ENCODE results near the gene MCRIP2. TPM values are rescaled to one million over a fixed set of nuclear protein-coding genes. Genes with fewer than 3 reads are reported as not detected.
A peak's percentile ranks its signal among the peaks of the same experiment; 100 is the strongest.

The MCRIP2 gene
- total and polyA plus RNA-seq, 5 donors: 71.2 to 141 (median 87.6) TPM

DNA sequence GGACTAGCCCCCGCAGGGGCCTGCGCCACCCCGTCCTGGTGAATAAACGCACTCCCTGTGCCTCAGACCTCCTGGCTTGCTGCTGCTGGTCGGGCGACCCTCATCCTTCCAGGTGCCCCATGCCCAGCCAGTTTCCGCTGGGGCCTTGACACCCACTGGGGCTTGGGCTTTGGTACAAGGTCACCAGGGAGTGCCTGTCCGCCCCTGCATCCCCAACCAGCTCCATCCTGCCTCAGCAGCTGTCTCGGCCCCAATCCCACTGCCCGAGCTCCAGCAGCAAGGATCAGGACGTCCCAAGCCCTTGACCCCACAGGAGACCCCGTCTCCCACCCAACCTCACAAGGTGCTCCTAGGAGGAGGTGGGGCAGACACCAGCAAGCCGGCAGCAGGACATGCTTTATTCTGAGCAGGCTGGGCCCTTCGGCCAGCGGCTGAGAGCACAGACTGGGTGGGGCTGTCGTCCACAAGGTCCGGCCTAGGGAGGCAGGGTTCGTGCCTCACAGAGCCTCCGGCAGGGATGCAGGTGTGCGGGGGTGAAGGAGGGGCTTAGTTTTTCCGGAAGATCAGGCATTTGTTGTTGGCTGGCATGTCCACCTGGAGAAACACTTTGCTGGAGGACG, 7.5 kb upstream of the MCRIP2 start:
- intact Hi-C loops (cut with DNase I): no loop called here
- WGBS: 90% methylated on average over 22 of the region's 22 CpGs
- peaks cover 5% of the 10 kb centered on the region for H3K4me1 ChIP-seq (ENCODE audit: control insufficient read depth, insufficient read depth, low read length)

DNA sequence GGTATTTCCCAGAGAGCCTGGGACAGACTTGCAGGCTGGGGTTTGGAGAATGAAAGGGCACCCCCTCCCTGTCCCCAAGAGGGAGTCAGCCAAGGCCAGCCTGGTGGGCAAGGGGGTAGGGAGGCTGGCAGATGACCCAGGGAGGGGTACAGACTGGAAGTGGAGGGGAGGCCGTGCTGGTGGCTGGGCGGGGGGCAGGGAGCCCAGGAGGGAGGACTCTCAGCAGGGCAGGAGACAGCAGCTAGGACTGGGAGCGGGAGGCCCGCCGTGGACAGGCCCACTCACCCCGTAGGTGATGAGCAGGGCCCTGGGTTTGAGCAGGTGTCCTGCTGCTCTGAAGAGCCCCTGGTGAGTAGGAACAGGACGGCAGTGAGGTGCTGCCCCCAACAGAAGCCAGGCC, 6.6 kb upstream of the MCRIP2 start:
- Histone ChIP-seq H3K27ac (ENCODE audit: low read length) (no peak overlapping the region), H3K9me3 (ENCODE audit: control insufficient read depth, low read length) (no peaks in the 10 kb centered on the region), H3K4me3 (ENCODE audit: low read length) (no peak overlapping the region), H3K27me3 (ENCODE audit: control insufficient read depth, insufficient read depth) (no peaks in the 10 kb centered on the region), H3K4me1 (ENCODE audit: control insufficient read depth, insufficient read depth, low read length) (peaks cover 5% of the 10 kb centered on the region)
- DNase-seq (peak in 1 of 3 donors; percentile 58), ATAC-seq (no peak)
- intact Hi-C loops (cut with DNase I): no loop called here
- 86% methylated on average over 7 of the region's 7 CpGs for WGBS

More for the DNA sequence above, 7.5 kb upstream of the MCRIP2 start:
- no peak overlapping the region for H3K27ac ChIP-seq (ENCODE audit: low read length)
- DNase-seq (peak in 1 of 3 donors; percentile 66), ATAC-seq (no peak)
- no peaks in the 10 kb centered on the region for H3K9me3 ChIP-seq (ENCODE audit: control insufficient read depth, low read length)
- no peak overlapping the region for H3K4me3 ChIP-seq (ENCODE audit: low read length)
- no peaks in the 10 kb centered on the region for H3K27me3 ChIP-seq (ENCODE audit: control insufficient read depth, insufficient read depth)

- Histone ChIP-seq H3K27me3 (ENCODE audit: control insufficient read depth, insufficient read depth) (no peaks in the 10 kb centered on the region), H3K4me1 (ENCODE audit: control insufficient read depth, insufficient read depth, low read length) (peaks cover 5% of the 10 kb centered on the region), H3K27ac (ENCODE audit: low read length) (no peak overlapping the region), H3K9me3 (ENCODE audit: control insufficient read depth, low read length) (no peaks in the 10 kb centered on the region), H3K4me3 (ENCODE audit: low read length) (peak overlapping the region; percentile 44)
- intact Hi-C loops (cut with DNase I): no loop called here
- no peak for ATAC-seq
- WGBS: 3% methylated on average over 55 of the region's 55 CpGs
- DNase-seq: peak in 1 of 3 donors; percentile 78
These were observed 5.9 kb upstream of the MCRIP2 start for GRCh38 chr16:635573-636205.

- Histone ChIP-seq H3K4me3 (ENCODE audit: low read length) (peak within 1 kb of the TSS; percentile 44), H3K27me3 (ENCODE audit: control insufficient read depth, insufficient read depth) (no peaks in the 10 kb centered on the region), H3K27ac (ENCODE audit: low read length) (peak within 1 kb of the TSS; percentile 95), H3K9me3 (ENCODE audit: control insufficient read depth, low read length) (no peaks in the 10 kb centered on the region), H3K4me1 (ENCODE audit: control insufficient read depth, insufficient read depth, low read length) (peaks cover 5% of the 10 kb centered on the region)
- ATAC-seq: peak; percentile 90 to 91
- WGBS: under 1% methylated on average over 91 of the region's 91 CpGs
- peak; percentile 98 to 99 (median 98) for DNase-seq
- intact Hi-C loops (cut with DNase I): no loop called here
These were observed 5.2 kb upstream of the MCRIP2 start, which contains the start of gene METTL26 for GRCh38 chr16:636206-637080. Gene METTL26 (minus strand): TSS chr16:636305. CDS start chr16:636290, 15 bp downstream.

DNA sequence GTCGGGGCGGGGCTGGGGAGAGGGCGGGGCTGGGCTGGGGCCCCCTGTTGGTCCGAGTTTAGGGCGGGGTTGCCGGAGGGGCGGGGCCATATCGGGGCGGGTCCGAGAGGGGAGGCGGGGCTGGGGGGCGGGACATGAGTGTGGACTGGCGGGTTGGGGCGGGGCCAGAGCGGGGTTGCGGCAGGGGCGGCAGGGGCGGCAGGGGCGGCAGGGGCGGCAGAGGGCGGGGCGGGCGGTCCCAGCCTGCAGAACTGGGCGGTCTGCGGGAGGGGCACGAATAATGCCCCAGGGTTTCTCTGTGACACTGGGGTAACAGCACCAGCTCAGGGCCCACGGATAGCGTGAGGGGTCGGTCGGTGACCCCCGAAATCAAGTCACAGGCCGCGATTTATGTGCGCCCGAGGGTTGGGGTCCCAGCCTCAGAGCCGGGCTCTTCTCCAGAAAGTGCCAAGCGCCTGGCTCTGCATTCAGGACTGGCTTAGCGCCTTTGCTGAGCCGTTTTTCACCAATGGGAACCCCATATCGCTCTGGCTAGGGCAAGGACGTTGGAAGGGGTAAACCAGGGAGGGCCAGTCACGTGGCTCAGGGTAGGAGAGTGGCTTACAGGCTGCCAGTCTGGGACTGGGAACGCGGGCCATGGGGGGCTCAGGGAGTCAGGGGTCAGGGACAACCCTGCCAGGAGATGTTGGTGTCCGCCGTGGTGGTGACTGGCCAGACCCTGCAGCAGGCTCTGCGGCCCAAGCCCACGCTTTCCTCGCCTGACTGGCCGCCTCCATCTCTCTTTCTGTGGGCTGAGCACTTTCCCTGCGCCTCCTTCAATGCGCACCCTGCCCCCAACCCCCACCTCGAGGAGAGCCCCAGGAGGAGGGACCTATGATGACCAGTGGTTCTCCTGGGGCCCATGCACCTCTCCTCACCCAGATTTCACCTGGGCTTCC, 4.3 kb upstream of the MCRIP2 start:
- H3K4me3 ChIP-seq (ENCODE audit: low read length): peak overlapping the region; percentile 44
- no peaks in the 10 kb centered on the region for H3K27me3 ChIP-seq (ENCODE audit: control insufficient read depth, insufficient read depth)
- WGBS: 17% methylated on average over 53 of the region's 53 CpGs
- peaks cover 5% of the 10 kb centered on the region for H3K4me1 ChIP-seq (ENCODE audit: control insufficient read depth, insufficient read depth, low read length)
- peak; percentile 82 to 85 for ATAC-seq
- intact Hi-C loops (cut with DNase I): no loop called here
- peak overlapping the region; percentile 95 for H3K27ac ChIP-seq (ENCODE audit: low read length)
- DNase-seq: peak; percentile 91 to 97 (median 96)
- no peaks in the 10 kb centered on the region for H3K9me3 ChIP-seq (ENCODE audit: control insufficient read depth, low read length)

GRCh38 chr16:638034-638543, 3.5 kb upstream of the MCRIP2 start:
- no peak overlapping the region for H3K4me3 ChIP-seq (ENCODE audit: low read length)
- WGBS: 82% methylated on average over 15 of the region's 15 CpGs
- H3K27me3 ChIP-seq (ENCODE audit: control insufficient read depth, insufficient read depth): no peaks in the 10 kb centered on the region
- no peak for ATAC-seq
- intact Hi-C loops (cut with DNase I): no loop called here
- H3K9me3 ChIP-seq (ENCODE audit: control insufficient read depth, low read length): no peaks in the 10 kb centered on the region
- H3K27ac ChIP-seq (ENCODE audit: low read length): peak overlapping the region; percentile 44
- peaks cover 5% of the 10 kb centered on the region for H3K4me1 ChIP-seq (ENCODE audit: control insufficient read depth, insufficient read depth, low read length)
- DNase-seq: peak in 1 of 3 donors; percentile 73

GRCh38 chr16:638836-639235, 2.8 kb upstream of the MCRIP2 start:
- peaks cover 5% of the 10 kb centered on the region for H3K4me1 ChIP-seq (ENCODE audit: control insufficient read depth, insufficient read depth, low read length)
- intact Hi-C loops (cut with DNase I): no loop called here
- ATAC-seq (no peak), DNase-seq (peak in 1 of 3 donors; percentile 53)
- H3K9me3 ChIP-seq (ENCODE audit: control insufficient read depth, low read length): no peaks in the 10 kb centered on the region
- 80% methylated on average over 9 of the region's 9 CpGs for WGBS
- peak overlapping the region; percentile 14 for H3K27ac ChIP-seq (ENCODE audit: low read length)
- H3K27me3 ChIP-seq (ENCODE audit: control insufficient read depth, insufficient read depth): no peaks in the 10 kb centered on the region
- H3K4me3 ChIP-seq (ENCODE audit: low read length): no peak overlapping the region

DNA sequence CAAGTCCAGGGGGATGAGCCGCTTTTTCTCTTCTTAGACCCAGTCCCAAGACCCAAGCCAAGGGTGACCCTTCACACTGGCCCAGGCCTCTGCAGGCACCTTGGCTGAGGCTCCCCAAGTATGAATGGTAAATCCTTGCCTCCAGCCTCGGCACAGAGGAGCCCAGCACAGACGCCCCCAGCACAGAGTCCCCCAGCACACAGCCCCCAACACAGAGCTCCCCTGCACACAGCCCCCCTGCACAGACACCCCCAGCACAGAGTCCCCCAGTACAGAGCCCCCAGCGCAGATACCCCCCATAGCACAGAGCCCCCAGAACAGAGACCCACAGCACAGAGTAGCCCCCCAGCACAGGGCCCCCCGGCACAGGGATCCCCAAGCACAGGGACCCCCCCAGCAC, 1.0 kb upstream of the MCRIP2 start:
- intact Hi-C loops (cut with DNase I): no loop called here
- H3K27me3 ChIP-seq (ENCODE audit: control insufficient read depth, insufficient read depth): no peaks in the 10 kb centered on the region
- H3K9me3 ChIP-seq (ENCODE audit: control insufficient read depth, low read length): no peaks in the 10 kb centered on the region
- peak overlapping the region; percentile 72 for H3K4me3 ChIP-seq (ENCODE audit: low read length)
- no peak for ATAC-seq
- no peak for DNase-seq
- WGBS: 94% methylated on average over 5 of the region's 5 CpGs
- H3K4me1 ChIP-seq (ENCODE audit: control insufficient read depth, insufficient read depth, low read length): peaks cover 3% of the 10 kb centered on the region
- no peak overlapping the region for H3K27ac ChIP-seq (ENCODE audit: low read length)

DNA sequence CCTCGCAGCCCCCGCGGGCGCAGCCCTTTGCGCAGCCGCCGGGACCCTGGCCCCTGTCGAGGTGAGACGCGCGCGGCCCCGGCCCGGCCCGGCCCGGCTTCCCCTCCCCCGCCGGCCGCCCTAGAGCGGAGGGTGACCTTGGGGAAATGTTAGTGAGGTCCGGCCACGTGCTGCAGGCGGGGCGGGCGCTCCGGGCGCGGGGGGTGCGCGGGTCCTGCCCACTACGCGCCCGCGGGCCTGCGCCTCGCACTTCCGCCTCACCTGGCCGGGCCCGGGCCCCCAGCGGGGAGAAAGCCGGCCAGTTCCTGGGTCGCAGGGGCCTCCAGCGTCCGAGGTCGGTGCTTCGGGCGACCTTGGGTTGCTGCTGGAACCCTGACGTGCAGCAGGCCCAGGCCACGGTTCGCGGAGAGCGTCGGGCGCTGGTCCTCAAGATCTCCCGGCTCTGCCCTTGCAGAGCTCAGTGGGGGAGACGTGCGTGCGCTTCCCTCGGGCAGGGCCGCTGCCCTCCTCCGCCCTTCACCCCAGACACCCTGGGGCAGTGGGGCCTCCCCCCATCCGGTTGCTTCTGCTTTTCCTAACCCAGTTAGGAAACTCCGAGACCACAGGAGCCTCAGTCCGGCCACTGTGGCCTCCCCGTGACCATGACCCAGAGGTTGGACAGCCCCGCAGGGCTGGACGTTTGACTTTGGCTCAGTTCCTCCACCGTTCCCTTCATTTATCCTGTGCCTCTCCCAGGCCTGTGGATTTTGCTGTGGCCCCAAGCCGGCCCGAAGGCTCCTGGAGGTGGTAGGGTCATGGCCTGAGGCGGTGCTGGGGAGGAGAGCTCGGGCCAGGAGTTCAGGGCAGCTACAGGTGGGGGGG, 791 bp downstream of the MCRIP2 start:
- H3K9me3 ChIP-seq (ENCODE audit: control insufficient read depth, low read length): no peaks in the 10 kb centered on the region
- intact Hi-C loops (cut with DNase I): no loop called here
- H3K4me1 ChIP-seq (ENCODE audit: control insufficient read depth, insufficient read depth, low read length): peaks cover 2% of the 10 kb centered on the region
- 5% methylated on average over 72 of the region's 72 CpGs for WGBS
- H3K27ac ChIP-seq (ENCODE audit: low read length): peak overlapping the region; percentile 71
- peak overlapping the region; percentile 72 for H3K4me3 ChIP-seq (ENCODE audit: low read length)
- DNase-seq (peak in 2 of 3 donors; percentile 83 to 86), ATAC-seq (peak; percentile 11 to 41)
- H3K27me3 ChIP-seq (ENCODE audit: control insufficient read depth, insufficient read depth): no peaks in the 10 kb centered on the region

Measured in right cardiac atrium (tissue), 5 donors.